ENCODE measurements around the gene LCN2. TPM values are rescaled to one million over a fixed set of nuclear protein-coding genes. Genes with fewer than 3 reads are reported as not detected.

LCN2 gene
- total and polyA plus RNA-seq, 2 experiments from 2014 or later, result 2.0 TPM; not detected in 1

DNA sequence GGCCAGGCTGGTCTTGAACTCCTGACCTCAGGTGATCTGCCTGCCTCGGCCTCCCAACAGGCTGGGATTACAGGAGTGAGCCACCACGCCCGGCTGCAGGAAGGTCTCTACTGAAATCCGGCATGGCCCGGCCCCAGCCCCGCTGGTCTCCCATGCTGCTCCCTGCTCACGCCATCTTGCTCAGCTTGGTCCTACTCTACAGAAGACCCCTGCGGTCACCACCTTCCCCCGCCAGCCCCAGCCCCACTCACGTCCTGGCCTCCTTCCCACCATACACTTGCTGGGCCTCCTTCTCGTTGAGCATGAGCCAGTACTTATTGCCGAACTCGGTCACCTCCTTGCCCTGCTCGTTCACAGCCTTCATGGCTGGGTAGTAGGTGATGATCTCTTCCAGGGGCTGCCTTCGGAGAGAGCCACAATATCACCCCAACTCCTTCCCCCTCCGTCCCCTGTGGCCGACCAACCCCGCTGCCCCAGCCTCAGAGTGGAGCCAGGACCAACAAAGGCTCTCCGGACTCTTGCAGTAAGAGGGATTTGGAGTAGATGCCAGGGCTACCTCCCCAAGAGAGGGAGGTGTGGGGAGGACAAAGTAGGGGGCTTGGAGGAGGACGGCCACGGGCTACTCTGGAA, 25.7 kb upstream of the LCN2 start:
- Histone ChIP-seq H3K27me3 (ENCODE audit: insufficient read depth) (no peaks in the 10 kb centered on the region), H3K4me2 (no peak overlapping the region), H3K79me2 (replicated peaks; ENCODE audit: insufficient read depth) (peaks cover 25% of the 10 kb centered on the region), H3K9me2 (ENCODE audit: insufficient read depth) (no peaks in the 10 kb centered on the region), H3K27ac (ENCODE audit: low read depth) (no peak overlapping the region), H4K20me1 (replicated peaks; ENCODE audit: insufficient read depth) (peaks cover 9% of the 10 kb centered on the region), H3F3A (replicated peaks; ENCODE audit: low read depth) (peaks cover 5% of the 10 kb centered on the region; the same call in 1 of the 2 replicates), H3K4me1 (ENCODE audit: insufficient read depth) (peaks cover 12% of the 10 kb centered on the region; the same call in 1 of the 2 replicates), H3K4me3 (no peak overlapping the region), H2AFZ (no peak overlapping the region), H3K36me3 (ENCODE audit: insufficient read depth) (0 out of 2 replicates have a peak, but pooled peaks cover 4% of the 10 kb centered on the region)
- Mint-ChIP-seq H3K4me1 (peaks cover 12% of the 10 kb centered on the region), H3K27ac (no peak overlapping the region), H3K27me3 (ENCODE audit: insufficient read depth, low read depth, poor library complexity) (peaks cover 26% of the 10 kb centered on the region), H3K36me3 (ENCODE audit: low read depth) (peaks cover 43% of the 10 kb centered on the region), H3K9me3 (peaks cover 3% of the 10 kb centered on the region; the same call in 1 of the 3 replicates), H3K4me3 (no peak overlapping the region)
- DNase-seq (ENCODE audit: low spot score) (no peak), ATAC-seq (no peak)
- TF ChIP-seq JUNB (IDR thresholded peaks at IDR 0.05; ENCODE audit: unreplicated experiment) (no peak), EZH2 (IDR thresholded peaks at IDR 0.05; ENCODE audit: low read depth, unreplicated experiment) (no peak), REST (IDR thresholded peaks at IDR 0.05; ENCODE audit: unreplicated experiment) (no peak), POLR2AphosphoS5 (IDR thresholded peaks at IDR 0.05; ENCODE audit: low read depth) (no peak), ETS1 (IDR thresholded peaks at IDR 0.05) (no peak), ZNF331 (CRISPR knock-in tag; IDR thresholded peaks at IDR 0.05; ENCODE audit: low read depth) (no peak), STAT1 (IDR thresholded peaks at IDR 0.05; ENCODE audit: unreplicated experiment) (no peak), NANOG (IDR thresholded peaks at IDR 0.05; ENCODE audit: borderline replicate concordance) (no peak), CREB1 (CRISPR knock-in tag; IDR thresholded peaks at IDR 0.05; ENCODE audit: low read depth) (no peak), ZNF114 (CRISPR knock-in tag; IDR thresholded peaks at IDR 0.05) (no peak), EZH2phosphoT487 (IDR thresholded peaks at IDR 0.05; ENCODE audit: unreplicated experiment) (no peak)
- TF ChIP-seq, protein P1, sequence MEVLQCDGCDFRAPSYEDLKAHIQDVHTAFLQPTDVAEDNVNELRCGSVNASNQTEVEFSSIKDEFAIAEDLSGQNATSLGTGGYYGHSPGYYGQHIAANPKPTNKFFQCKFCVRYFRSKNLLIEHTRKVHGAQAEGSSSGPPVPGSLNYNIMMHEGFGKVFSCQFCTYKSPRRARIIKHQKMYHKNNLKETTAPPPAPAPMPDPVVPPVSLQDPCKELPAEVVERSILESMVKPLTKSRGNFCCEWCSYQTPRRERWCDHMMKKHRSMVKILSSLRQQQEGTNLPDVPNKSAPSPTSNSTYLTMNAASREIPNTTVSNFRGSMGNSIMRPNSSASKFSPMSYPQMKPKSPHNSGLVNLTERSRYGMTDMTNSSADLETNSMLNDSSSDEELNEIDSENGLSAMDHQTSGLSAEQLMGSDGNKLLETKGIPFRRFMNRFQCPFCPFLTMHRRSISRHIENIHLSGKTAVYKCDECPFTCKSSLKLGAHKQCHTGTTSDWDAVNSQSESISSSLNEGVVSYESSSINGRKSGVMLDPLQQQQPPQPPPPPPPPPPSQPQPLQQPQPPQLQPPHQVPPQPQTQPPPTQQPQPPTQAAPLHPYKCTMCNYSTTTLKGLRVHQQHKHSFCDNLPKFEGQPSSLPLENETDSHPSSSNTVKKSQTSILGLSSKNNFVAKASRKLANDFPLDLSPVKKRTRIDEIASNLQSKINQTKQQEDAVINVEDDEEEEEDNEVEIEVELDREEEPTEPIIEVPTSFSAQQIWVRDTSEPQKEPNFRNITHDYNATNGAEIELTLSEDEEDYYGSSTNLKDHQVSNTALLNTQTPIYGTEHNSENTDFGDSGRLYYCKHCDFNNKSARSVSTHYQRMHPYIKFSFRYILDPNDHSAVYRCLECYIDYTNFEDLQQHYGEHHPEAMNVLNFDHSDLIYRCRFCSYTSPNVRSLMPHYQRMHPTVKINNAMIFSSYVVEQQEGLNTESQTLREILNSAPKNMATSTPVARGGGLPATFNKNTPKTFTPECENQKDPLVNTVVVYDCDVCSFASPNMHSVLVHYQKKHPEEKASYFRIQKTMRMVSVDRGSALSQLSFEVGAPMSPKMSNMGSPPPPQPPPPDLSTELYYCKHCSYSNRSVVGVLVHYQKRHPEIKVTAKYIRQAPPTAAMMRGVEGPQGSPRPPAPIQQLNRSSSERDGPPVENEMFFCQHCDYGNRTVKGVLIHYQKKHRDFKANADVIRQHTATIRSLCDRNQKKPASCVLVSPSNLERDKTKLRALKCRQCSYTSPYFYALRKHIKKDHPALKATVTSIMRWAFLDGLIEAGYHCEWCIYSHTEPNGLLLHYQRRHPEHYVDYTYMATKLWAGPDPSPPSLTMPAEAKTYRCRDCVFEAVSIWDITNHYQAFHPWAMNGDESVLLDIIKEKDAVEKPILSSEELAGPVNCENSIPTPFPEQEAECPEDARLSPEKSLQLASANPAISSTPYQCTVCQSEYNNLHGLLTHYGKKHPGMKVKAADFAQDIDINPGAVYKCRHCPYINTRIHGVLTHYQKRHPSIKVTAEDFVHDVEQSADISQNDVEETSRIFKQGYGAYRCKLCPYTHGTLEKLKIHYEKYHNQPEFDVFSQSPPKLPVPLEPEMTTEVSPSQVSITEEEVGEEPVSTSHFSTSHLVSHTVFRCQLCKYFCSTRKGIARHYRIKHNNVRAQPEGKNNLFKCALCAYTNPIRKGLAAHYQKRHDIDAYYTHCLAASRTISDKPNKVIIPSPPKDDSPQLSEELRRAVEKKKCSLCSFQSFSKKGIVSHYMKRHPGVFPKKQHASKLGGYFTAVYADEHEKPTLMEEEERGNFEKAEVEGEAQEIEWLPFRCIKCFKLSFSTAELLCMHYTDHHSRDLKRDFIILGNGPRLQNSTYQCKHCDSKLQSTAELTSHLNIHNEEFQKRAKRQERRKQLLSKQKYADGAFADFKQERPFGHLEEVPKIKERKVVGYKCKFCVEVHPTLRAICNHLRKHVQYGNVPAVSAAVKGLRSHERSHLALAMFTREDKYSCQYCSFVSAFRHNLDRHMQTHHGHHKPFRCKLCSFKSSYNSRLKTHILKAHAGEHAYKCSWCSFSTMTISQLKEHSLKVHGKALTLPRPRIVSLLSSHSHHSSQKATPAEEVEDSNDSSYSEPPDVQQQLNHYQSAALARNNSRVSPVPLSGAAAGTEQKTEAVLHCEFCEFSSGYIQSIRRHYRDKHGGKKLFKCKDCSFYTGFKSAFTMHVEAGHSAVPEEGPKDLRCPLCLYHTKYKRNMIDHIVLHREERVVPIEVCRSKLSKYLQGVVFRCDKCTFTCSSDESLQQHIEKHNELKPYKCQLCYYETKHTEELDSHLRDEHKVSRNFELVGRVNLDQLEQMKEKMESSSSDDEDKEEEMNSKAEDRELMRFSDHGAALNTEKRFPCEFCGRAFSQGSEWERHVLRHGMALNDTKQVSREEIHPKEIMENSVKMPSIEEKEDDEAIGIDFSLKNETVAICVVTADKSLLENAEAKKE (CRISPR knock-in tag; IDR thresholded peaks at IDR 0.05), result no peak
- TF ChIP-seq, protein P2, sequence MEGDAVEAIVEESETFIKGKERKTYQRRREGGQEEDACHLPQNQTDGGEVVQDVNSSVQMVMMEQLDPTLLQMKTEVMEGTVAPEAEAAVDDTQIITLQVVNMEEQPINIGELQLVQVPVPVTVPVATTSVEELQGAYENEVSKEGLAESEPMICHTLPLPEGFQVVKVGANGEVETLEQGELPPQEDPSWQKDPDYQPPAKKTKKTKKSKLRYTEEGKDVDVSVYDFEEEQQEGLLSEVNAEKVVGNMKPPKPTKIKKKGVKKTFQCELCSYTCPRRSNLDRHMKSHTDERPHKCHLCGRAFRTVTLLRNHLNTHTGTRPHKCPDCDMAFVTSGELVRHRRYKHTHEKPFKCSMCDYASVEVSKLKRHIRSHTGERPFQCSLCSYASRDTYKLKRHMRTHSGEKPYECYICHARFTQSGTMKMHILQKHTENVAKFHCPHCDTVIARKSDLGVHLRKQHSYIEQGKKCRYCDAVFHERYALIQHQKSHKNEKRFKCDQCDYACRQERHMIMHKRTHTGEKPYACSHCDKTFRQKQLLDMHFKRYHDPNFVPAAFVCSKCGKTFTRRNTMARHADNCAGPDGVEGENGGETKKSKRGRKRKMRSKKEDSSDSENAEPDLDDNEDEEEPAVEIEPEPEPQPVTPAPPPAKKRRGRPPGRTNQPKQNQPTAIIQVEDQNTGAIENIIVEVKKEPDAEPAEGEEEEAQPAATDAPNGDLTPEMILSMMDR (conservative IDR thresholded peaks at IDR 0.05; ENCODE audit: low read depth in 2 of 2), result no peak

All from GM23338 (cell line).